NCI-H526 (cell line): Measurements from ENCODE around the gene TEX14.

Experiments
- DNase-seq, 2 experiments: peaks; one replicate each; lab custom pipeline; 2025; lab: John Stamatoyannopoulos, UW

Gene TEX14, protein sequence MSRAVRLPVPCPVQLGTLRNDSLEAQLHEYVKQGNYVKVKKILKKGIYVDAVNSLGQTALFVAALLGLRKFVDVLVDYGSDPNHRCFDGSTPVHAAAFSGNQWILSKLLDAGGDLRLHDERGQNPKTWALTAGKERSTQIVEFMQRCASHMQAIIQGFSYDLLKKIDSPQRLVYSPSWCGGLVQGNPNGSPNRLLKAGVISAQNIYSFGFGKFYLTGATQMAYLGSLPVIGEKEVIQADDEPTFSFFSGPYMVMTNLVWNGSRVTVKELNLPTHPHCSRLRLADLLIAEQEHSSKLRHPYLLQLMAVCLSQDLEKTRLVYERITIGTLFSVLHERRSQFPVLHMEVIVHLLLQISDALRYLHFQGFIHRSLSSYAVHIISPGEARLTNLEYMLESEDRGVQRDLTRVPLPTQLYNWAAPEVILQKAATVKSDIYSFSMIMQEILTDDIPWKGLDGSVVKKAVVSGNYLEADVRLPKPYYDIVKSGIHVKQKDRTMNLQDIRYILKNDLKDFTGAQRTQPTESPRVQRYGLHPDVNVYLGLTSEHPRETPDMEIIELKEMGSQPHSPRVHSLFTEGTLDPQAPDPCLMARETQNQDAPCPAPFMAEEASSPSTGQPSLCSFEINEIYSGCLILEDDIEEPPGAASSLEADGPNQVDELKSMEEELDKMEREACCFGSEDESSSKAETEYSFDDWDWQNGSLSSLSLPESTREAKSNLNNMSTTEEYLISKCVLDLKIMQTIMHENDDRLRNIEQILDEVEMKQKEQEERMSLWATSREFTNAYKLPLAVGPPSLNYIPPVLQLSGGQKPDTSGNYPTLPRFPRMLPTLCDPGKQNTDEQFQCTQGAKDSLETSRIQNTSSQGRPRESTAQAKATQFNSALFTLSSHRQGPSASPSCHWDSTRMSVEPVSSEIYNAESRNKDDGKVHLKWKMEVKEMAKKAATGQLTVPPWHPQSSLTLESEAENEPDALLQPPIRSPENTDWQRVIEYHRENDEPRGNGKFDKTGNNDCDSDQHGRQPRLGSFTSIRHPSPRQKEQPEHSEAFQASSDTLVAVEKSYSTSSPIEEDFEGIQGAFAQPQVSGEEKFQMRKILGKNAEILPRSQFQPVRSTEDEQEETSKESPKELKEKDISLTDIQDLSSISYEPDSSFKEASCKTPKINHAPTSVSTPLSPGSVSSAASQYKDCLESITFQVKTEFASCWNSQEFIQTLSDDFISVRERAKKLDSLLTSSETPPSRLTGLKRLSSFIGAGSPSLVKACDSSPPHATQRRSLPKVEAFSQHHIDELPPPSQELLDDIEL (N-terminal part only)

DNA sequence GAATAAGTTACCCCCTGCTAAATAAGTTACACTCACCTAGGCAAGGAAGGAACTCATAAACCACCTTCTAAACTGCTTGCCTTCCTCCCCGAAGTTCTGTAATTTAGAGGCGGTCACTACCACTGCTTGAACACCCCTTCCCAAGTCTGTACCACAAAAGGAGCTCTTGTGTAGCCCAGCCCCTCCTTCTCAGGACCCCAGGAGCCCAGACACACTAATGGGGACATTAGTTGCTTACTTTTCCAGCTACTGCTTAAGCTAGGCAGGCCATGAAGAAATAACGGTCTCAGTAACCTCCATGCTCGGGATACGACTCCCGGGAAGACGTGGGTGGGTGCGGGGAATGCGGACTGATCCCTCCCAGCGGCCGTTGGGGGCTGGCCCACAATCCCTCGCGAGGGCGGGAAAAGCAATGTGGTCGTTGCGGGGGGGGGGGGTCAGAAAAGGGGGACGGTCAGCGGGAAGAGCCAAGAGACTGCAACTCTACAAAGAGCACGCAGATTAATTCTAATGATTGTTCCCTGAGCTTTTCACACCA is at the start of gene TEX14:
Gene TEX14 (minus strand): TSS at position 345 of the 538 bp plus-strand sequence. CDS start 40,044 bp downstream, outside the sequence.
- DNase-seq: no peak

DNA sequence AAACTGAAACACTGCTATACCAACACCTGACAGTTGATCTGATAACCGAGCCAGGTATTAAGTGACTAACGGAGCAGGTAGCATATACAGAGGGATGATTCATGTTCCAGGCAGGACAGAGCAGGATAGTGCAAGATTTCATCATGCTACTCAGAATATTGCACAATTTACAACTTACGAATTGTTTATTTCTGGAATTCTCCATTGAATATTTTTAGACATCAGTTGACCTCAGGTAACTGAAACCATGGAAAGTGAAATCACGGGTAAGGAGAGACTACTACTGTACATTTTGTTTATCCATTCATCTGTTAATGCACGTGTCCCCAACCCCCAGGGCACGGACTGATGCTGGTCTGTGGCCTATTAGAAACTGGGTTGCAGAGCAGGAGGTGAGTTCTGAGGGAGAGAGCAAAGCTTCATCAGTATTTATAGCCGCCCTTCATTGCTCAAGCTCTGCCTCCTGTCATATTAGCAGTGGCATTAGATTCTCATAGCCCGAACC is 49.3 kb upstream of the TEX14 start:
- no peak for DNase-seq

DNA sequence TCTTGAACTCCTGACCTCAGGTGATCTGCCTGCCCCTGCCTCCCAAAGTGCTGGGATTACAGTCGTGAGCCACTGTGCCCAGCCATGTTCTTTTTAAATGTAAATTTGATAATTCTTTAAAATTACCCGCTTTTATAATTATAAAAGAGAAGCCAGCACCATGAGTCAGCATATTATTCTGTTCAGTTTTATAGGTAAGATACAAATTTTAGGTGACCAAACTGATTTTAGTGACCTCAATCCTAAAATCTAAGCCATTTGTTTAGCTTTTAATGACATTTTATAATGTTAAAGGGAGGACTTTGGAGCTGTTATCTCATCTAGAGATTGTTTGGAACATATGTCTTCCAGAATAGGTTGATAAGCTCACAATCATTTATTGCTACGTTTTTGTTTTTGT is 43.0 kb upstream of the TEX14 start:
- DNase-seq: no peak

DNA sequence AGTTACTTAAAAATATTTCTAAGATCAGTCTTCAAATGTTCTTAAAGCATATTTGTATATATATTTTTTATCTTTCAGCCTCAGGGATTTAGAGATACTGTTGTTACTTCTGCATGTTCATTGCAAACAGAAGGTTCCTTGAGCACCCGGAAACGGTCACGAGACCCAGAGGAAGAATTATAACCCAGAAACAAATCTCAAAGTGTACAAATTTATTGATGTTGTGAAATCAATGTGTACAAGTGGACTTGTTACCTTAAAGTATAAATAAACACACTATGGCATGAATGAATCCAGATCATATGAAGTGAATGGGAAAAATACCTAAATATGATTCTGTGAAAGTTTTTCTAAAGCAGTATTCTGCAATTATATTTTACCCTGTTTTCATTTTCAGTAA is 42.2 kb upstream of the TEX14 start:
- DNase-seq: no peak

DNA sequence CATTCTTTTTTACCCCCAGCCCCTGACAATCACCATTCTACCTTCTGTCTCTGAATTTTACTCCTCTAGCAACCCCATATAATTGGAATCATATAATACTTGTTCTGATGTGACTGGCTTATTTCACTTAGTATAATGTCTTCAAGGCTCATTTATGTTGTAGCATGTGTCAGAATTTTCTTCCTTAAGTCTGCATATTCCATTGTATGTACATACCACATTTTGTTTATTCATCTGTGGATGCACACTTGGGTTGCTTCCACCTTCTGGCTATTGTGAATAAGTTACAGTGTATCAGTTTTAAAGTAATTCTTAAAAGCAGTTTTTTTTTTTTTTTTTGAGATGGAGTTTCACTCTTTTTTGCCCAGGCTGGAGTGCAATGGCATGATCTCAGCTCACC is 39.1 kb upstream of the TEX14 start:
- no peak for DNase-seq

DNA sequence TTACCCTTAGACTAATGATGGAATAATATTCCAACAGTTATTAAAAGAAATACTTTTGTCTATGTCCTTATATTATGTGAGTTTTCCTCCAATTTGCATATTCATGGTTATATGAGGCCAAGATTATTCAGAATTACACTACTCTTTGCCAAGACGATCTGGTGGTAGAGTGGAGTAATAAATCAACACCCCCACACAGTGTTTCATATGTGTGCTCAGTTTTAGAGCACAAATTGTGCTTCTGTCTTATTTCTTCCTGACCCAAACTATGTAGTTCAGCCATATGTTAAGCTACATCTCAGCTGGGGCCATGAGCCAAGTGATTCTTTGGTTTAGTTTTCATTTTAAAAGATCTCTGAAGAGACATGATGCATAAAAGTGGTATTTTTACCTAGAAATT is 37.0 kb upstream of the TEX14 start:
- DNase-seq: no peak

- DNase-seq: peak in 1 of 2 experiments; percentile 4
Measured at GRCh38 chr17:58722696-58723095, 30.9 kb upstream of the TEX14 start.

GRCh38 chr17:58722274-58722673 is 30.4 kb upstream of the TEX14 start:
- no peak for DNase-seq

- peak in 1 of 2 experiments; percentile 76 for DNase-seq
Measured at GRCh38 chr17:58710948-58711552, 19.2 kb upstream of the TEX14 start.

DNA sequence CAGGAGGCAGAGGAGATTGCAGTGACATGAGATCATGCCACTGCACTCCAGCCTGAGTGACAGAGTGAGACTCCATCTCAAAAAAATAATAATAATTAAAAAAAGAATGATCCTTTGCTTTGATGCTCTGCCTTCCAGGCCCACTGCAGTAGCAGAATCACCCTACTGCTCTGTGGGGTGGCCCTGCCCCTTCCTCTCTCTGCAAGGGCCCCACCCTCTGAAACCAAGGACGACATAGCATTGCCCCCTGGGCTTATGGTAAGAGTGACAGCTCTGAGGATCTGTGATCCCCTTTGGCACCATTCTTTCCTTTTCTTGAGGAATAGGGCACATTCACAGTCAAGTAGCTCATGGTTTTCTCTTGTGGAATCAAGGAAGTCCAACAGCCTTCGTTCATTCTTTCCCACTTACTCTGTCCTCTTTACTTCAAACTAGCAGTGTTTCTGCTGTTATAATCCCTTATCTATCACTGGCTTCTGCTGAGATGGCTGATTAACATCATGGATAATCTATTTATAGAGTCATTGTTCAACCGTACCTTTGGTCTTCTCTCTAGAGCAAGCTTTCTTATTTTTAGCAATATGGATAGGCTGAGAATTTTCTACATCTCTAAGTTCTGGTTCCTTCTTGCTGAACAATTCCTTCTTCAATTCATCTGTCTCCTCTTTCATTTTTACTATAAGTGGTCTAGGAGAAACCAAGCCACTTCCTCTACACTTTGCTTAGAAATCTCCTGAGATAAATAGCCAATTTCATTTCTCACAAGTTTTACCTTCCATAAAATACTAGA is 14.7 kb upstream of the TEX14 start:
- no peak for DNase-seq

GRCh38 chr17:58703916-58704286 is 12.1 kb upstream of the TEX14 start:
- DNase-seq: no peak

DNA sequence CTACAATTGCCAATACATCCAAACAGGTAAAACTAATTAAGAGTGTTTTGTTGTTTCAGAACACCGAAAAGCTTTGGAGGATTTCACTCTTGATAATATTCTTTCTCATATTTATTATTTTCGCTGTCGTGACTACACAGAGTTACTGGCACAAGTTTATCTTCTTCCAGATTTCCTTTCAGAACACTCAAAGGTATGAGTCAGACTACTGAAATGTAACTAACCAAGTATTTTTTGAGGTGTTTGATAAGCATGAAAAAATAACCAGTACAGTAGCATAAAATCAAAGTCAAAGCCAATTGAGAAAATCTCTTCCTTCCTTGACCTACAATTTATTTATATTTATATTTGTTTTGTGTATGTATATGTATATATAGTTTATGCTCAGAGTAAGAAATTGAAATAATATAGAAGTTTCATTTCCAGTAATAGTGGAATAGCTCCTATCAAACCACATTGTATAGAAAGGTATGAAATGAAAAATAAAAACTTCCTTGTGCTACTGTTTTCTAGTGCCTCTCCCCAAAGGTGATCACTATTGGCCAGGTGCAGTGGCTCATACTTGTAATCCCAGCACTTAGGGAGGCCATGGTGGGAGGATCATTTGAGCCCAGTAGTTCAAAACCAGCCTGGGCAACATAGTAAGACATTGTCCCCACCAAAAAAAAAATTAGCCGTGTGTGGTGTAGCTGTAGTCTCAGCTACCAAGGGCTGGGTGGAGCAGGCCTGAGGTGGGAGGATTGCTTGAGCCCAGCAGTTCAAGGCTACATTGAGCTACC is 11.5 kb upstream of the TEX14 start:
- no peak for DNase-seq

GRCh38 chr17:58702708-58703107 is 10.9 kb upstream of the TEX14 start:
- DNase-seq: no peak

GRCh38 chr17:58702045-58702476 is 10.2 kb upstream of the TEX14 start:
- no peak for DNase-seq

GRCh38 chr17:58699771-58700170 is 7.9 kb upstream of the TEX14 start:
- DNase-seq: no peak

GRCh38 chr17:58694826-58695225 is 3.0 kb upstream of the TEX14 start:
- DNase-seq: no peak

- no peak for DNase-seq
Measured at GRCh38 chr17:58694302-58694701, 2.5 kb upstream of the TEX14 start.

DNA sequence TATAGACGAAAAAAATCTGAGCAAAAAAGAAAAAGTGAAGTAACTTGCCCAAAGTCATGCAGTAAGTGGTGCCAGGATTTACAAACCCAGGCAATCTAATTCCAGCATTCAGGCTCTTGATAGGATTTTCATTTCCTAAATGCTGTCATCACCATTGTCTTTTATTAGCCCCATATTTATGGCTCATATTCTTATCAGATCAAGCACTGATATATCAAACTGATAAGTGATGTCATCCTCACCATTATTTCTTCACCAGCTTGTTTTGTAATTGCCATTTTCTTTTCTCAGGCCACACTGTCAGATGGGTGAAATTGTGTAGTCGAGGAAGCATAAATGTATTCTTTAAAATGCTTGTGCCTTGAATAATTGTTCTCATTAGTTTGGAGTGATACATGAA is 1.9 kb upstream of the TEX14 start:
- DNase-seq: no peak

- no peak for DNase-seq
Measured at GRCh38 chr17:58693208-58693607, 1.4 kb upstream of the TEX14 start.
